GM12874 (cell line): ENCODE results near the gene HAVCR1.
A peak's percentile ranks its signal among the peaks of the same experiment; 100 is the strongest.

Experiments used
- CTCF ChIP-seq: IDR thresholded peaks from 2 replicates; pipeline ENCODE4 v1.5.1; 2011; ENCODE audit warnings: low read depth, mild to moderate bottlenecking, control low read depth, low read length, moderate library complexity; ENCODE audit not compliant: insufficient read depth

Gene HAVCR1

GRCh38 chr5:157046041-157046440, 12.9 kb downstream of the HAVCR1 start:
- TF ChIP-seq CTCF = no peak

GRCh38 chr5:157045601-157046000, 13.3 kb downstream of the HAVCR1 start:
- no peak for TF ChIP-seq CTCF

GRCh38 chr5:157038568-157039187, 20.2 kb downstream of the HAVCR1 start:
- TF ChIP-seq CTCF = no peak

- TF ChIP-seq CTCF = no peak
Observed at GRCh38 chr5:157033071-157033583, 25.8 kb downstream of the HAVCR1 start.

GRCh38 chr5:157030692-157031091, 28.2 kb downstream of the HAVCR1 start:
- no peak for TF ChIP-seq CTCF

GRCh38 chr5:157029457-157029856, 29.5 kb downstream of the HAVCR1 start:
- TF ChIP-seq CTCF = no peak

- peak; percentile 51 for TF ChIP-seq CTCF
Observed at GRCh38 chr5:157026789-157027424, 32.0 kb downstream of the HAVCR1 start.
